H1 (cell line): ENCODE data around the gene RTN3. TPM values are rescaled to one million over a fixed set of nuclear protein-coding genes. Genes with fewer than 3 reads are reported as not detected.
A peak's percentile ranks its signal among the peaks of the same experiment; 100 is the strongest.

Source experiments
- EZH2 ChIP-seq: fragments of 200-600 bp; sonication (generic); IDR thresholded peaks from 2 replicates; pipeline ENCODE4 v1.7.1; 2012; ENCODE audit warnings: low read depth, mild to moderate bottlenecking, moderate library complexity, low read length, inconsistent platforms; ENCODE audit not compliant: severe bottlenecking
- KDM1A ChIP-seq: fragments of 200-600, 300-600 bp; sonication (generic); IDR thresholded peaks from 2 replicates; pipeline ENCODE4 v1.7.1; 2016; ENCODE audit warnings: mild to moderate bottlenecking, low read length, borderline replicate concordance
- SP2 ChIP-seq: IDR thresholded peaks from 2 replicates; pipeline ENCODE4 v1.6.1; 2012; ENCODE audit warnings: mild to moderate bottlenecking, low read length, inconsistent platforms
- polyA plus RNA-seq, 7 experiments: library from polyadenylated mRNA; depleted of rRNA in 3 of 7; stranded (reverse) in 5 of 7; unstranded in 2 of 7; fragments of >200 nt in 5 of 7; fragments of 200-250 nt in 2 of 7; gene quantifications; 1 replicate in 5 of 7; 2 replicates in 1 of 7; 4 replicates in 1 of 7; pipeline versions ENCODE4 v1.2.1 to v1.2.3, GENCODE V29; 2011 to 2013; ENCODE audit warnings: missing spikeins in 2 of 7, mixed read lengths in 2 of 7
- total RNA-seq: library from RNA; stranded (reverse); fragmentation: NEBNext Ultra II Directional; extraction: Animal tissue kit (Norgen Biotek cat#: 25700); gene quantifications from 2 replicates; pipeline ENCODE4 v1.2.1, GENCODE V29; 2021

RTN3 gene
- total and polyA plus RNA-seq, 2 of the 8 experiments (the other 6 are each of a cell fraction or from before 2014, with no cell fraction given), result 160 to 203 TPM

- peak; percentile 28 for TF ChIP-seq EZH2
- TF ChIP-seq KDM1A, result no peak
- no peak for TF ChIP-seq SP2
Measured at GRCh38 chr11:63769042-63769713, 87.9 kb downstream of the RTN3 start (continued).
